ENCODE measurements around the gene TRPM5. TPM values are rescaled to one million over a fixed set of nuclear protein-coding genes. Genes with fewer than 3 reads are reported as not detected.

TRPM5 gene
- total and polyA plus RNA-seq, 2 experiments from 2014 or later: not detected

- H3K79me2 ChIP-seq (replicated peaks; ENCODE audit: insufficient read depth): no peaks in the 10 kb centered on the region
- no peak overlapping the region for H3K4me3 ChIP-seq
- H3K4me2 ChIP-seq: no peak overlapping the region
- DNase-seq (ENCODE audit: low spot score) (no peak), ATAC-seq (no peak)
- H3K4me3 Mint-ChIP-seq: no peak overlapping the region
- H3K36me3 Mint-ChIP-seq (ENCODE audit: low read depth): no peaks in the 10 kb centered on the region
- TF ChIP-seq EZH2phosphoT487 (IDR thresholded peaks at IDR 0.05; ENCODE audit: unreplicated experiment) (no peak), REST (IDR thresholded peaks at IDR 0.05; ENCODE audit: unreplicated experiment) (no peak), ZNF114 (CRISPR knock-in tag; IDR thresholded peaks at IDR 0.05) (no peak), ZNF462 (CRISPR knock-in tag; IDR thresholded peaks at IDR 0.05) (no peak), CTCF (conservative IDR thresholded peaks at IDR 0.05; ENCODE audit: low read depth in 2 of 2) (no peak), STAT1 (IDR thresholded peaks at IDR 0.05; ENCODE audit: unreplicated experiment) (no peak), JUNB (IDR thresholded peaks at IDR 0.05; ENCODE audit: unreplicated experiment) (no peak), POLR2AphosphoS5 (IDR thresholded peaks at IDR 0.05; ENCODE audit: low read depth) (no peak), ZNF331 (CRISPR knock-in tag; IDR thresholded peaks at IDR 0.05; ENCODE audit: low read depth) (no peak)
- peaks cover 8% of the 10 kb centered on the region for H3K27me3 ChIP-seq (ENCODE audit: insufficient read depth)
- H3K4me1 Mint-ChIP-seq: no peaks in the 10 kb centered on the region
- H3K27ac ChIP-seq (ENCODE audit: low read depth): no peak overlapping the region
- no peaks in the 10 kb centered on the region for H3F3A ChIP-seq (replicated peaks; ENCODE audit: low read depth)
- peaks cover 23% of the 10 kb centered on the region for H3K27me3 Mint-ChIP-seq (ENCODE audit: insufficient read depth, low read depth, poor library complexity)
- H3K4me1 ChIP-seq (ENCODE audit: insufficient read depth): no peaks in the 10 kb centered on the region
- H3K36me3 ChIP-seq (ENCODE audit: insufficient read depth): no peaks in the 10 kb centered on the region
- no peak overlapping the region for H3K27ac Mint-ChIP-seq
- no peaks in the 10 kb centered on the region for H3K9me3 Mint-ChIP-seq
- H3K9me2 ChIP-seq (ENCODE audit: insufficient read depth): no peaks in the 10 kb centered on the region
- no peak overlapping the region for H2AFZ ChIP-seq
- H4K20me1 ChIP-seq (replicated peaks; ENCODE audit: insufficient read depth): no peaks in the 10 kb centered on the region
Measured at GRCh38 chr11:2463766-2464277, 19.5 kb upstream of the TRPM5 start.

Data from GM23338 (cell line).